ENCODE results near the gene TSPAN4. TPM values are rescaled to one million over a fixed set of nuclear protein-coding genes. Genes with fewer than 3 reads are reported as not detected.

TSPAN4 gene
- total and polyA plus RNA-seq, 10 of the 15 experiments (the other 5 are each of a cell fraction or from before 2014, with no cell fraction given) = 0.37 to 14.0 (median 8.5) TPM; not detected in 1

DNA sequence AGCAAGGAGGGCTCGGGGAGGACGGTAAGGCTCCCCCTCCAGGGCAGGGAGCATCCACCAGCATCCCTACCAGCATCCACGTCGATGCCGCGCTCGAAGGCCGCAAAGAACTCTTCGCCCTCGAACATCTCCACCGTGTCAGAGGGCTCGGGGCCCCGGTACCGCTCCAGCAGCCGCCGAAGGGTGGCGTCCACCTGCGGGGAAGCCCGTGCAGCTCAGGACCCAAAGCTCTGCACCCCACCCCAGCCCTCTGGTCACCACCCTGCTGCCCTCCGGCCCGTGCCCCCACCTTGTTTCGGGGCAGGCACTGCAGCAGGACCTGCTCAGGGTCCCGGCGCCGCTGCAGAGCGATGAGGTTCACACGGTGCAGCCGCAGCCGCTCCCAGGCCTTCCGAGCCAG, 42.2 kb upstream of the TSPAN4 start (continued):
- TF ChIP-seq FOS (IDR thresholded peaks at IDR 0.05; ENCODE audit: borderline replicate concordance, extremely low read depth, insufficient read length) (no peak), KLF5 (IDR thresholded peaks at IDR 0.05; ENCODE audit: partially characterized antibody) (no peak), IRF4 (IDR thresholded peaks at IDR 0.05; ENCODE audit: low read depth, low read length) (no peak)
- TF ChIP-seq, protein P1, sequence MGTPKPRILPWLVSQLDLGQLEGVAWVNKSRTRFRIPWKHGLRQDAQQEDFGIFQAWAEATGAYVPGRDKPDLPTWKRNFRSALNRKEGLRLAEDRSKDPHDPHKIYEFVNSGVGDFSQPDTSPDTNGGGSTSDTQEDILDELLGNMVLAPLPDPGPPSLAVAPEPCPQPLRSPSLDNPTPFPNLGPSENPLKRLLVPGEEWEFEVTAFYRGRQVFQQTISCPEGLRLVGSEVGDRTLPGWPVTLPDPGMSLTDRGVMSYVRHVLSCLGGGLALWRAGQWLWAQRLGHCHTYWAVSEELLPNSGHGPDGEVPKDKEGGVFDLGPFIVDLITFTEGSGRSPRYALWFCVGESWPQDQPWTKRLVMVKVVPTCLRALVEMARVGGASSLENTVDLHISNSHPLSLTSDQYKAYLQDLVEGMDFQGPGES (IDR thresholded peaks at IDR 0.05) = no peak

DNA sequence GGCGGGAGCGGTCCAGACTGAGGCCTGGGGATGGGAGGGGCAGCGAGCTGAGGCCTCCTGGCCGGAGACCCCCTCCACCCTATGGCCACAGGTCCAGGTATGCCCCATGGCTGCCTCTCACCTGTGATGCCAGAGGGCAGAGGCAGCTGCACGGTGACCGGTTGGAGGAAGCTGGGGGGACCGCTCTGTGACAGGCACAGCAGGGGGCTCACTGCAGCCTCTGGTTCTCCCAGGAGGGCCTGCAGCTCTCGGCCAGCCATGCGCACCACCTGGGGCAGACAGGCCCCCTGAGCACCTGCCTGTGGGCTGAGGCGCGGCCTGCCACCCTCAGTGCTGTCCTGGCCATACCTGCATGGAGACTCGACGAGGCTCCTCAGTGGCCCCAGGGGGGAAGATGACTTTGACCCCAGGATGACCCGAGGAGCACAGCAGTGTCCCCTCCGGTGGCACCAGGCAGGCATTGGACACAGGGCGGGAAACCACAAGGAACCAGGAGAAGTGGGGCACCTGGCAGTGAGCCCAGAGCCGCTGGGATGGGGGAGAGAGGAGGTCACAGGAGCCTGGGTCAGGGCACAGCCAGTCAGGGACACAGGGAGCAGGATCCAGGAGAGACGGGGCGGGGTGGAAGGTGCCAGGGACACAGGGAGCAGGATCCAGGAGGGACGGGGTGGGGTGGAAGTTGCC, 41.4 kb upstream of the TSPAN4 start:
- DNase-seq (ENCODE audit: low read depth, low spot score) (no peak), ATAC-seq (no peak), FAIRE-seq (no peak)
- CTCF ChIA-PET = no interaction called here
- BruUV-seq (replicated peaks) = no TSS peak
- H4K20me1 ChIP-seq (ENCODE audit: control insufficient read depth, insufficient read depth) = no peaks in the 10 kb centered on the region
- H3K9ac ChIP-seq (ENCODE audit: control insufficient read depth, insufficient read depth, low read length) = no peak overlapping the region
- H3K79me2 ChIP-seq (ENCODE audit: control insufficient read depth, insufficient read depth, low read length) = peaks cover 27% of the 10 kb centered on the region
- SMC1A ChIA-PET (ENCODE audit: uncharacterized antibody, unreplicated experiment) = no interaction called here
- no peak overlapping the region for H3K27ac ChIP-seq (ENCODE audit: control insufficient read depth, insufficient read depth)
- RAD21 ChIA-PET (ENCODE audit: unreplicated experiment) = no interaction called here
- in situ Hi-C loops (cut with MboI) (loop anchor here (25.0 kb wide), 1 partner anchor 1586 kb away; the partner anchor contains the start of gene CD81), intact Hi-C loops (cut with micrococcal nuclease; ENCODE audit: unreplicated experiment) (no loop called here)
- no peaks in the 10 kb centered on the region for H3K27me3 ChIP-seq (replicated peaks in 1 of 2; ENCODE audit: control insufficient read depth in 2 of 2, insufficient read depth in 2 of 2, low read length in 1 of 2)
- no peak overlapping the region for H3K4me3 ChIP-seq
- H3K4me2 ChIP-seq (ENCODE audit: control insufficient read depth, insufficient read depth) = no peak overlapping the region
- H3K9me3 ChIP-seq (replicated peaks; ENCODE audit: control insufficient read depth, insufficient read depth, low read length) = no peaks in the 10 kb centered on the region
- H3K4me1 ChIP-seq (ENCODE audit: control insufficient read depth, insufficient read depth, low read length) = peaks cover 20% of the 10 kb centered on the region
- no peak overlapping the region for H2AFZ ChIP-seq (ENCODE audit: control insufficient read depth, low read depth, low read length)
- POLR2A ChIA-PET = interaction anchor here (0.5 kb wide), 1 partner anchor 109 kb away, joined by 3 read pairs; no protein-coding TSS in a partner anchor
- TF ChIP-seq FOXM1 (IDR thresholded peaks at IDR 0.05; ENCODE audit: low read depth, low read length) (no peak), POLR2A (IDR thresholded peaks at IDR 0.05; ENCODE audit: low read depth, low read length) (peak; percentile 4), TAF1 (IDR thresholded peaks at IDR 0.05; ENCODE audit: borderline replicate concordance, low read depth, low read length) (no peak)
- WGBS (ENCODE audit: insufficient coverage, insufficient replicate concordance, low lambda C conversion rate, missing lambda C conversion rate) = 88% methylated on average over 19 of the region's 20 CpGs
- peaks cover 0 to 10% of the 10 kb centered on the region in 2 experiments; a peak in 2 of 4 replicates for H3K36me3 ChIP-seq (ENCODE audit: control insufficient read depth in 2 of 2, insufficient read depth in 2 of 2, low read length in 1 of 2)
